ENCODE measurements around the gene SERAC1.

Gene SERAC1

GRCh38 chr6:158121335-158121734 lies 46.7 kb downstream of the SERAC1 start:
- peak in 1 of 2 experiments; percentile 3 for DNase-seq

GRCh38 chr6:158118886-158119285 lies 49.2 kb downstream of the SERAC1 start:
- DNase-seq: no peak

GRCh38 chr6:158115508-158115907 lies 52.6 kb downstream of the SERAC1 start:
- no peak for DNase-seq

- DNase-seq: no peak
Measured at GRCh38 chr6:158115102-158115501, 53.0 kb downstream of the SERAC1 start.

- no peak for DNase-seq
Measured at GRCh38 chr6:158113802-158114201, 54.3 kb downstream of the SERAC1 start.

- no peak for DNase-seq
Measured at GRCh38 chr6:158111987-158112386, 56.1 kb downstream of the SERAC1 start.

GRCh38 chr6:158110986-158111385 lies 57.1 kb downstream of the SERAC1 start:
- DNase-seq: no peak

GRCh38 chr6:158109748-158110147 lies 58.3 kb downstream of the SERAC1 start:
- no peak for DNase-seq

GRCh38 chr6:158104696-158105095 lies 63.4 kb downstream of the SERAC1 start:
- no peak for DNase-seq

GRCh38 chr6:158103228-158103627 lies 64.8 kb downstream of the SERAC1 start:
- DNase-seq: no peak

- no peak for DNase-seq
Measured at GRCh38 chr6:158095671-158096070, 72.4 kb downstream of the SERAC1 start.

- DNase-seq: no peak
Measured at GRCh38 chr6:158095031-158095430, 73.0 kb downstream of the SERAC1 start.

GRCh38 chr6:158092806-158093205 lies 75.3 kb downstream of the SERAC1 start:
- DNase-seq: no peak

GRCh38 chr6:158087224-158087867 lies 80.7 kb downstream of the SERAC1 start:
- no peak for DNase-seq

GRCh38 chr6:158086504-158087223 lies 81.4 kb downstream of the SERAC1 start:
- no peak for DNase-seq

- no peak for DNase-seq
Measured at GRCh38 chr6:158086054-158086503, 82.0 kb downstream of the SERAC1 start.

GRCh38 chr6:158085261-158086053 lies 82.6 kb downstream of the SERAC1 start:
- DNase-seq: no peak

- no peak for DNase-seq
Measured at GRCh38 chr6:158083455-158084325, 84.4 kb downstream of the SERAC1 start.

- no peak for DNase-seq
Measured at GRCh38 chr6:158081657-158081935, 86.5 kb downstream of the SERAC1 start.

- DNase-seq: no peak
Measured at GRCh38 chr6:158080849-158081656, 87.0 kb downstream of the SERAC1 start.

- no peak for DNase-seq
Measured at GRCh38 chr6:158078320-158078719, 89.7 kb downstream of the SERAC1 start.

GRCh38 chr6:158077676-158078075 lies 90.4 kb downstream of the SERAC1 start:
- no peak for DNase-seq
